HepG2 (cell line): ENCODE results near the gene TMEM139.

ENCODE experiments used
- EP300 ChIP-seq, 3 experiments: sonication (generic) in 1 of 3; formaldehyde crosslinking in 1 of 3; IDR thresholded peaks; 2 replicates each; pipeline versions ENCODE4 v1.5.1 to v1.6.1; 2011 to 2020; ENCODE audit warnings: low read depth in 2 of 3, low read length in 2 of 3, borderline replicate concordance in 1 of 3, improper control_type of control experiment in 1 of 3, mild to moderate bottlenecking in 1 of 3, missing genetic modification reagents in 1 of 3, moderate library complexity in 1 of 3
- KDM5A ChIP-seq: fragments of 200-600 bp; sonication (generic); IDR thresholded peaks from 2 replicates; pipeline ENCODE4 v1.7.0; 2018; ENCODE audit warnings: antibody characterized with exemption, mild to moderate bottlenecking, low read length, borderline replicate concordance
- SMAD1 ChIP-seq: sonication (generic); formaldehyde crosslinking; IDR thresholded peaks from 2 replicates; pipeline ENCODE4 v1.4.0; 2020; ENCODE audit warnings: missing genetic modification reagents, low read depth, mild to moderate bottlenecking, borderline replicate concordance
- ZFP82 ChIP-seq: sonication (generic); formaldehyde crosslinking; IDR thresholded peaks from 2 replicates; pipeline ENCODE4 v1.5.1; 2020; ENCODE audit warnings: mild to moderate bottlenecking, missing genetic modification reagents, borderline replicate concordance
- ZNF234 ChIP-seq: sonication (generic); formaldehyde crosslinking; conservative IDR thresholded peaks from 2 replicates; pipeline ENCODE4 v1.5.1; 2020; ENCODE audit warnings: mild to moderate bottlenecking, missing genetic modification reagents
- ZNF598 ChIP-seq: sonication (generic); formaldehyde crosslinking; IDR thresholded peaks from 2 replicates; pipeline ENCODE4 v1.5.1; 2020; ENCODE audit warnings: mild to moderate bottlenecking, missing genetic modification reagents, borderline replicate concordance

- TF ChIP-seq ZFP82 (CRISPR knock-in tag) (no peak), EP300 (IDR thresholded peaks at IDR 0.05; ENCODE audit: low read depth in 2 of 2, low read length in 2 of 2) (no peak), EP300 (CRISPR knock-in tag; IDR thresholded peaks at IDR 0.05; ENCODE audit: borderline replicate concordance) (no peak), ZNF598 (CRISPR knock-in tag) (no peak), ZNF234 (CRISPR knock-in tag) (no peak), KDM5A (no peak), SMAD1 (CRISPR knock-in tag) (no peak)
Observed at GRCh38 chr7:143257501-143257900, 27.3 kb upstream of the TMEM139 start.
